ENCODE data around the gene RIPOR3. TPM values are rescaled to one million over a fixed set of nuclear protein-coding genes. Genes with fewer than 3 reads are reported as not detected.

Gene RIPOR3
- polyA plus RNA-seq, 1 of the 3 experiments (the other 2 are of a cell fraction), result 1.2 TPM

GRCh38 chr20:50580842-50581544, 110.3 kb downstream of the RIPOR3 start:
- H3K9me3 ChIP-seq, result no peaks in the 10 kb centered on the region
- ChIA-PET POLR2A (no interaction called here), CTCF (interaction anchor here (0.8 to 10.6 kb wide), 5 partner anchors 89 to 393 kb away, joined by 3 to 108 read pairs (median 5); partner anchors contain the start of gene CEBPB)
- H3K27me3 ChIP-seq (ENCODE audit: insufficient read depth), result no peaks in the 10 kb centered on the region
- H3F3A ChIP-seq (replicated peaks; ENCODE audit: insufficient read depth), result peaks cover 5% of the 10 kb centered on the region
- H3K36me3 ChIP-seq (replicated peaks in 1 of 2; ENCODE audit: control insufficient read depth in 1 of 2, insufficient read depth in 2 of 2, low read length in 1 of 2), result peaks cover 45 to 77% of the 10 kb centered on the region in 2 experiments
- H4K20me1 ChIP-seq (ENCODE audit: insufficient read depth), result peaks cover 6% of the 10 kb centered on the region; the same call in 1 of the 2 replicates
- no peak overlapping the region for H3K9ac ChIP-seq
- DNase-seq, result no peak
- no peak overlapping the region for H3K4me3 ChIP-seq (ENCODE audit: low read depth in 2 of 2, low read length in 1 of 2)
- 87% methylated on average over 21 of the region's 21 CpGs for WGBS (ENCODE audit: low lambda C conversion rate)
- H2AFZ ChIP-seq (ENCODE audit: low read depth), result no peak overlapping the region
- 0 out of 2 replicates have a peak, but pooled peaks cover 4% of the 10 kb centered on the region for H3K79me2 ChIP-seq (ENCODE audit: insufficient read depth)
- no peak overlapping the region for H3K4me2 ChIP-seq
- no peak overlapping the region for H3K27ac ChIP-seq (ENCODE audit: low read depth in 2 of 2, low read length in 1 of 2)
- TF ChIP-seq RXRA (IDR thresholded peaks at IDR 0.05; ENCODE audit: borderline replicate concordance, low read depth), result no peak
- H3K9me2 ChIP-seq, result no peaks in the 10 kb centered on the region
- peaks cover 0 to 14% of the 10 kb centered on the region in 2 experiments; a peak in 2 of 4 replicates for H3K4me1 ChIP-seq (ENCODE audit: control insufficient read depth in 1 of 2, insufficient read depth in 2 of 2, low read depth in 1 of 2, low read length in 1 of 2)

GRCh38 chr20:50580016-50580747, 111.2 kb downstream of the RIPOR3 start:
- Histone ChIP-seq H3K4me3 (ENCODE audit: low read depth in 2 of 2, low read length in 1 of 2) (no peak overlapping the region), H3F3A (replicated peaks; ENCODE audit: insufficient read depth) (peaks cover 5% of the 10 kb centered on the region), H3K9me3 (no peaks in the 10 kb centered on the region), H3K27ac (ENCODE audit: low read depth in 2 of 2, low read length in 1 of 2) (no peak overlapping the region), H3K9ac (no peak overlapping the region), H2AFZ (ENCODE audit: low read depth) (no peak overlapping the region), H3K36me3 (replicated peaks in 1 of 2; ENCODE audit: control insufficient read depth in 1 of 2, insufficient read depth in 2 of 2, low read length in 1 of 2) (peaks cover 45 to 71% of the 10 kb centered on the region in 2 experiments), H3K9me2 (no peaks in the 10 kb centered on the region), H3K4me1 (ENCODE audit: control insufficient read depth in 1 of 2, insufficient read depth in 2 of 2, low read depth in 1 of 2, low read length in 1 of 2) (peaks cover 0 to 16% of the 10 kb centered on the region in 2 experiments; a peak in 2 of 4 replicates), H4K20me1 (ENCODE audit: insufficient read depth) (peaks cover 6% of the 10 kb centered on the region; the same call in 1 of the 2 replicates), H3K27me3 (ENCODE audit: insufficient read depth) (no peaks in the 10 kb centered on the region), H3K4me2 (no peak overlapping the region), H3K79me2 (ENCODE audit: insufficient read depth) (peaks cover 8% of the 10 kb centered on the region; the same call in 1 of the 2 replicates)
- DNase-seq, result peak; percentile 92
- POLR2A ChIA-PET, result no interaction called here
- 65% methylated on average over 17 of the region's 17 CpGs for WGBS (ENCODE audit: low lambda C conversion rate)
- CTCF ChIA-PET, result interaction anchor here (0.6 to 10.6 kb wide), 28 partner anchors 8 to 430 kb away, joined by 3 to 108 read pairs (median 4); partner anchors contain the start of gene CEBPB
- TF ChIP-seq POLR2AphosphoS5 (IDR thresholded peaks at IDR 0.05; ENCODE audit: low read depth, low read length), result no peak
- peak; percentile 83 for TF ChIP-seq CTCF (IDR thresholded peaks at IDR 0.05)
- no peak for TF ChIP-seq TEAD4 (IDR thresholded peaks at IDR 0.05; ENCODE audit: borderline replicate concordance, insufficient read depth)
- TF ChIP-seq MEF2A (IDR thresholded peaks at IDR 0.05; ENCODE audit: borderline replicate concordance, low read depth), result no peak
- TF ChIP-seq PBX3 (IDR thresholded peaks at IDR 0.05), result no peak
- TF ChIP-seq EZH2phosphoT487 (IDR thresholded peaks at IDR 0.05; ENCODE audit: borderline replicate concordance, low read depth), result no peak
- no peak for TF ChIP-seq JUND (IDR thresholded peaks at IDR 0.05)
- no peak for TF ChIP-seq MAX (IDR thresholded peaks at IDR 0.05; ENCODE audit: low read depth)
- TF ChIP-seq RXRA (IDR thresholded peaks at IDR 0.05; ENCODE audit: borderline replicate concordance, low read depth), result no peak
- no peak for TF ChIP-seq GATA2 (CRISPR knock-in tag; IDR thresholded peaks at IDR 0.05)
- no peak for TF ChIP-seq ZBTB33 (IDR thresholded peaks at IDR 0.05; ENCODE audit: borderline replicate concordance, low read depth)
- no peak for TF ChIP-seq FOXJ3 (CRISPR knock-in tag; IDR thresholded peaks at IDR 0.05)
- TF ChIP-seq SIN3A (IDR thresholded peaks at IDR 0.05; ENCODE audit: borderline replicate concordance, low read depth, low read length), result no peak
- TF ChIP-seq IRF3 (IDR thresholded peaks at IDR 0.05; ENCODE audit: low read depth, low read length), result no peak
- TF ChIP-seq SMC3 (IDR thresholded peaks at IDR 0.05; ENCODE audit: low read depth, low read length), result peak; percentile 74
- TF ChIP-seq ELF1 (IDR thresholded peaks at IDR 0.05), result no peak
- peak; percentile 86 for TF ChIP-seq RAD21 (IDR thresholded peaks at IDR 0.05; ENCODE audit: low read length)
- TF ChIP-seq RFX5 (IDR thresholded peaks at IDR 0.05; ENCODE audit: low read length), result no peak

All from SK-N-SH (cell line).